ENCODE measurements around the gene RAB9B.

DNA sequence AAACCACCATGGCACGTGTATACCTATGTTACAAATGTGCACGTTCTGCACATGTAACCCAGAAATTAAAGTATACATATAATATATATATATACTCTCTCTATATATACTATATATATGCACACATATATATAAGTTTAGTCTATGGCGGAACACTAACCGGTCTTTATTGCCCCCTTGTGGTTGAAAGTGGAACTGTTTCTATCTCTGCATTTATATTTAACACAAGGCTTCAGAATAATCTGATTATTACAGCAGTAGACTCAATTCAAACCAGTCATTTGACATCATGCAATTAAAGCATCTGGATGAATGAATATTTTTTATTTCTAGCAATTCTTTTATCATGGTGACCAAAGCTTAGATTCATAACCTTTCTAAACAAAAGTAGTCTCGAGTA, 14.6 kb downstream of the RAB9B start:
- TF ChIP-seq POLR2A (IDR thresholded peaks at IDR 0.05), result no peak
- TF ChIP-seq, protein P1, sequence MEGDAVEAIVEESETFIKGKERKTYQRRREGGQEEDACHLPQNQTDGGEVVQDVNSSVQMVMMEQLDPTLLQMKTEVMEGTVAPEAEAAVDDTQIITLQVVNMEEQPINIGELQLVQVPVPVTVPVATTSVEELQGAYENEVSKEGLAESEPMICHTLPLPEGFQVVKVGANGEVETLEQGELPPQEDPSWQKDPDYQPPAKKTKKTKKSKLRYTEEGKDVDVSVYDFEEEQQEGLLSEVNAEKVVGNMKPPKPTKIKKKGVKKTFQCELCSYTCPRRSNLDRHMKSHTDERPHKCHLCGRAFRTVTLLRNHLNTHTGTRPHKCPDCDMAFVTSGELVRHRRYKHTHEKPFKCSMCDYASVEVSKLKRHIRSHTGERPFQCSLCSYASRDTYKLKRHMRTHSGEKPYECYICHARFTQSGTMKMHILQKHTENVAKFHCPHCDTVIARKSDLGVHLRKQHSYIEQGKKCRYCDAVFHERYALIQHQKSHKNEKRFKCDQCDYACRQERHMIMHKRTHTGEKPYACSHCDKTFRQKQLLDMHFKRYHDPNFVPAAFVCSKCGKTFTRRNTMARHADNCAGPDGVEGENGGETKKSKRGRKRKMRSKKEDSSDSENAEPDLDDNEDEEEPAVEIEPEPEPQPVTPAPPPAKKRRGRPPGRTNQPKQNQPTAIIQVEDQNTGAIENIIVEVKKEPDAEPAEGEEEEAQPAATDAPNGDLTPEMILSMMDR (IDR thresholded peaks at IDR 0.05), result peak; percentile 53 to 93 (median 71)

Data from transverse colon (tissue), 3 donors.